HEK293 (cell line): ENCODE measurements around the gene PAPSS2.

ENCODE experiments used
- BCL6B ChIP-seq: fragments of 450-650 bp; formaldehyde crosslinking; IDR thresholded peaks from 2 replicates; pipeline ENCODE4 v1.5.1; 2017; ENCODE audit warnings: missing biosample characterization, missing genetic modification characterization
- INSM2 ChIP-seq: fragments of 450-650 bp; formaldehyde crosslinking; IDR thresholded peaks from 2 replicates; pipeline ENCODE4 v1.5.1; 2016; ENCODE audit warnings: missing biosample characterization, missing genetic modification characterization
- KLF10 ChIP-seq: fragments of 450-650 bp; IDR thresholded peaks from 2 replicates; pipeline ENCODE4 v1.5.1; 2018; ENCODE audit warnings: missing biosample characterization, mild to moderate bottlenecking, missing genetic modification characterization
- PBX3 ChIP-seq: sonication (generic); formaldehyde crosslinking; IDR thresholded peaks from 2 replicates; pipeline ENCODE4 v1.8.1; 2022; ENCODE audit warnings: mild to moderate bottlenecking, moderate library complexity, missing genetic modification reagents
- PRDM2 ChIP-seq: fragments of 450-650 bp; formaldehyde crosslinking; IDR thresholded peaks from 2 replicates; pipeline ENCODE4 v1.5.1; 2016; ENCODE audit warnings: missing biosample characterization, missing genetic modification characterization, borderline replicate concordance
- TRIM28 ChIP-seq: IDR thresholded peaks from 2 replicates; pipeline ENCODE4 v1.6.1; 2011; ENCODE audit warnings: low read length, control low read depth, borderline replicate concordance
- ZBTB44 ChIP-seq: fragments of 450-650 bp; IDR thresholded peaks from 2 replicates; pipeline ENCODE4 v1.5.1; 2018; ENCODE audit warnings: missing biosample characterization, mild to moderate bottlenecking, missing genetic modification characterization
- ZBTB6 ChIP-seq: fragments of 450-650 bp; formaldehyde crosslinking; IDR thresholded peaks from 2 replicates; pipeline ENCODE4 v1.5.1; 2017; ENCODE audit warnings: missing biosample characterization, missing genetic modification characterization
- ZFP37 ChIP-seq: fragments of 450-650 bp; formaldehyde crosslinking; IDR thresholded peaks from 2 replicates; pipeline ENCODE4 v1.5.1; 2016; ENCODE audit warnings: missing biosample characterization, missing genetic modification characterization
- ZNF133 ChIP-seq: fragments of 450-650 bp; formaldehyde crosslinking; IDR thresholded peaks from 2 replicates; pipeline ENCODE4 v1.5.1; 2016; ENCODE audit warnings: missing biosample characterization, missing genetic modification characterization
- ZNF169 ChIP-seq: fragments of 450-650 bp; formaldehyde crosslinking; IDR thresholded peaks from 2 replicates; pipeline ENCODE4 v1.5.1; 2016; ENCODE audit warnings: missing biosample characterization, missing genetic modification characterization
- ZNF214 ChIP-seq: fragments of 450-650 bp; formaldehyde crosslinking; IDR thresholded peaks from 2 replicates; pipeline ENCODE4 v1.5.1; 2017; ENCODE audit warnings: missing biosample characterization, mild to moderate bottlenecking, missing genetic modification characterization, borderline replicate concordance
- ZNF239 ChIP-seq: fragments of 450-650 bp; formaldehyde crosslinking; IDR thresholded peaks from 2 replicates; pipeline ENCODE4 v1.5.1; 2016; ENCODE audit warnings: missing biosample characterization, missing genetic modification characterization
- ZNF366 ChIP-seq: fragments of 450-650 bp; formaldehyde crosslinking; conservative IDR thresholded peaks from 2 replicates; pipeline ENCODE4 v1.5.1; 2016; ENCODE audit warnings: missing biosample characterization, missing genetic modification characterization
- ZNF391 ChIP-seq: fragments of 450-650 bp; formaldehyde crosslinking; IDR thresholded peaks from 2 replicates; pipeline ENCODE4 v1.5.1; 2016; ENCODE audit warnings: low read depth, missing biosample characterization, missing genetic modification characterization, borderline replicate concordance
- ZNF416 ChIP-seq: fragments of 450-650 bp; formaldehyde crosslinking; IDR thresholded peaks from 2 replicates; pipeline ENCODE4 v1.5.1; 2016; ENCODE audit warnings: missing biosample characterization, missing genetic modification characterization
- ZNF544 ChIP-seq: fragments of 450-650 bp; formaldehyde crosslinking; IDR thresholded peaks from 2 replicates; pipeline ENCODE4 v1.5.0; 2017; ENCODE audit warnings: missing biosample characterization, missing genetic modification characterization
- ZNF571 ChIP-seq: fragments of 450-650 bp; formaldehyde crosslinking; IDR thresholded peaks from 2 replicates; pipeline ENCODE4 v1.5.0; 2017; ENCODE audit warnings: missing biosample characterization, missing genetic modification characterization
- ZNF600 ChIP-seq: fragments of 450-650 bp; formaldehyde crosslinking; IDR thresholded peaks from 2 replicates; pipeline ENCODE4 v1.5.1; 2016; ENCODE audit warnings: missing biosample characterization, missing genetic modification characterization
- ZNF610 ChIP-seq: fragments of 450-650 bp; formaldehyde crosslinking; IDR thresholded peaks from 2 replicates; pipeline ENCODE4 v1.5.1; 2016; ENCODE audit warnings: missing biosample characterization, missing genetic modification characterization, borderline replicate concordance
- ZNF654 ChIP-seq: fragments of 450-650 bp; formaldehyde crosslinking; IDR thresholded peaks from 2 replicates; pipeline ENCODE4 v1.5.1; 2016; ENCODE audit warnings: low read depth, missing biosample characterization, missing genetic modification characterization
- ZNF677 ChIP-seq: fragments of 450-650 bp; IDR thresholded peaks from 2 replicates; pipeline ENCODE4 v1.5.0; 2018; ENCODE audit warnings: missing biosample characterization, mild to moderate bottlenecking, missing genetic modification characterization, moderate library complexity
- ZNF830 ChIP-seq: fragments of 450-650 bp; IDR thresholded peaks from 2 replicates; pipeline ENCODE4 v1.5.0; 2018; ENCODE audit warnings: missing biosample characterization, missing genetic modification characterization, low read depth, mild to moderate bottlenecking, moderate library complexity
- ZNF843 ChIP-seq: fragments of 450-650 bp; formaldehyde crosslinking; IDR thresholded peaks from 2 replicates; pipeline ENCODE4 v1.5.1; 2016; ENCODE audit warnings: missing biosample characterization, missing genetic modification characterization
- ZSCAN5A ChIP-seq: fragments of 450-650 bp; formaldehyde crosslinking; IDR thresholded peaks from 2 replicates; pipeline ENCODE4 v1.5.1; 2016; ENCODE audit warnings: missing biosample characterization, missing genetic modification characterization

Gene PAPSS2

GRCh38 chr10:87761892-87762291 lies 102.2 kb downstream of the PAPSS2 start (continued):
- peak; percentile 21; the same call in 1 of the 2 replicates for TF ChIP-seq ZNF654 (tag by site-specific recombination)
- TF ChIP-seq ZNF416 (tag by site-specific recombination): no peak
- peak; percentile 67 for TF ChIP-seq ZBTB44 (tag by site-specific recombination)
- peak; percentile 91 for TF ChIP-seq ZNF366 (tag by site-specific recombination)
- peak; percentile 80 for TF ChIP-seq KLF10 (tag by site-specific recombination)
- TF ChIP-seq TRIM28: peak; percentile 22; the same call in 1 of the 2 replicates
- peak; percentile 62; the same call in 1 of the 2 replicates for TF ChIP-seq ZNF391 (tag by site-specific recombination)
- no peak for TF ChIP-seq ZSCAN5A (tag by site-specific recombination)
- peak; percentile 92; the same call in 1 of the 2 replicates for TF ChIP-seq INSM2
- TF ChIP-seq ZNF600 (tag by site-specific recombination): peak; percentile 82
- no peak for TF ChIP-seq ZNF169 (tag by site-specific recombination)
- no peak for TF ChIP-seq ZNF544
- no peak for TF ChIP-seq ZFP37 (tag by site-specific recombination)
- TF ChIP-seq BCL6B (tag by site-specific recombination): no peak
- no peak for TF ChIP-seq ZNF214 (tag by site-specific recombination)
- no peak for TF ChIP-seq ZNF610 (tag by site-specific recombination)
- TF ChIP-seq ZNF830 (tag by site-specific recombination): no peak
- TF ChIP-seq ZNF571 (tag by site-specific recombination): no peak
- TF ChIP-seq PBX3: no peak
- TF ChIP-seq ZNF843 (tag by site-specific recombination): peak; percentile 95
- no peak for TF ChIP-seq ZNF677 (tag by site-specific recombination)
- no peak for TF ChIP-seq ZBTB6 (tag by site-specific recombination)
- TF ChIP-seq ZNF133 (tag by site-specific recombination): no peak
- TF ChIP-seq ZNF239 (tag by site-specific recombination): no peak
- no peak for TF ChIP-seq PRDM2 (tag by site-specific recombination)
